ENCODE measurements around the gene FYCO1. TPM values are rescaled to one million over a fixed set of nuclear protein-coding genes. Genes with fewer than 3 reads are reported as not detected.

FYCO1 gene
- total and polyA plus RNA-seq, 9 of the 15 experiments (the other 6 are each of a cell fraction or from before 2014, with no cell fraction given), result 2.1 to 13.8 (median 7.4) TPM

GRCh38 chr3:45909542-45909941, 86.1 kb downstream of the FYCO1 start:
- ATAC-seq, result no peak
- no peaks in the 10 kb centered on the region for H3K36me3 ChIP-seq (ENCODE audit: control insufficient read depth, insufficient read depth, low read length)
- H3K27me3 ChIP-seq (ENCODE audit: control insufficient read depth in 2 of 2, insufficient read depth in 2 of 2, low read length in 2 of 2), result peaks cover 0 to 45% of the 10 kb centered on the region in 2 experiments; a peak in 4 of 5 replicates
- no peaks in the 10 kb centered on the region for H3K79me2 ChIP-seq (ENCODE audit: control insufficient read depth, insufficient read depth, low read length)
- no peak overlapping the region for H3K27ac ChIP-seq (ENCODE audit: extremely low read depth, low read depth, low read length)
- no peak overlapping the region for H3K9ac ChIP-seq (ENCODE audit: insufficient read depth in 1 of 2, low read depth in 2 of 2, low read length in 2 of 2)
- TF ChIP-seq HDAC3 (IDR thresholded peaks at IDR 0.05; ENCODE audit: borderline replicate concordance, partially characterized antibody), result no peak
- no peak for TF ChIP-seq ZFP30 (CRISPR knock-in tag; IDR thresholded peaks at IDR 0.05; ENCODE audit: borderline replicate concordance)
- TF ChIP-seq TEAD4 (IDR thresholded peaks at IDR 0.05; ENCODE audit: low read length), result no peak
- TF ChIP-seq TEAD4 (CRISPR knock-in tag; IDR thresholded peaks at IDR 0.05; ENCODE audit: borderline replicate concordance), result no peak
- no peak for TF ChIP-seq THRAP3 (IDR thresholded peaks at IDR 0.05; ENCODE audit: borderline replicate concordance)
- no peak for TF ChIP-seq PYGO2 (tag; IDR thresholded peaks at IDR 0.05)
- TF ChIP-seq CAMTA2 (CRISPR knock-in tag; conservative IDR thresholded peaks at IDR 0.05), result no peak
- no peak for TF ChIP-seq PHF21A (IDR thresholded peaks at IDR 0.05; ENCODE audit: borderline replicate concordance, low read depth)
- TF ChIP-seq, protein P1, sequence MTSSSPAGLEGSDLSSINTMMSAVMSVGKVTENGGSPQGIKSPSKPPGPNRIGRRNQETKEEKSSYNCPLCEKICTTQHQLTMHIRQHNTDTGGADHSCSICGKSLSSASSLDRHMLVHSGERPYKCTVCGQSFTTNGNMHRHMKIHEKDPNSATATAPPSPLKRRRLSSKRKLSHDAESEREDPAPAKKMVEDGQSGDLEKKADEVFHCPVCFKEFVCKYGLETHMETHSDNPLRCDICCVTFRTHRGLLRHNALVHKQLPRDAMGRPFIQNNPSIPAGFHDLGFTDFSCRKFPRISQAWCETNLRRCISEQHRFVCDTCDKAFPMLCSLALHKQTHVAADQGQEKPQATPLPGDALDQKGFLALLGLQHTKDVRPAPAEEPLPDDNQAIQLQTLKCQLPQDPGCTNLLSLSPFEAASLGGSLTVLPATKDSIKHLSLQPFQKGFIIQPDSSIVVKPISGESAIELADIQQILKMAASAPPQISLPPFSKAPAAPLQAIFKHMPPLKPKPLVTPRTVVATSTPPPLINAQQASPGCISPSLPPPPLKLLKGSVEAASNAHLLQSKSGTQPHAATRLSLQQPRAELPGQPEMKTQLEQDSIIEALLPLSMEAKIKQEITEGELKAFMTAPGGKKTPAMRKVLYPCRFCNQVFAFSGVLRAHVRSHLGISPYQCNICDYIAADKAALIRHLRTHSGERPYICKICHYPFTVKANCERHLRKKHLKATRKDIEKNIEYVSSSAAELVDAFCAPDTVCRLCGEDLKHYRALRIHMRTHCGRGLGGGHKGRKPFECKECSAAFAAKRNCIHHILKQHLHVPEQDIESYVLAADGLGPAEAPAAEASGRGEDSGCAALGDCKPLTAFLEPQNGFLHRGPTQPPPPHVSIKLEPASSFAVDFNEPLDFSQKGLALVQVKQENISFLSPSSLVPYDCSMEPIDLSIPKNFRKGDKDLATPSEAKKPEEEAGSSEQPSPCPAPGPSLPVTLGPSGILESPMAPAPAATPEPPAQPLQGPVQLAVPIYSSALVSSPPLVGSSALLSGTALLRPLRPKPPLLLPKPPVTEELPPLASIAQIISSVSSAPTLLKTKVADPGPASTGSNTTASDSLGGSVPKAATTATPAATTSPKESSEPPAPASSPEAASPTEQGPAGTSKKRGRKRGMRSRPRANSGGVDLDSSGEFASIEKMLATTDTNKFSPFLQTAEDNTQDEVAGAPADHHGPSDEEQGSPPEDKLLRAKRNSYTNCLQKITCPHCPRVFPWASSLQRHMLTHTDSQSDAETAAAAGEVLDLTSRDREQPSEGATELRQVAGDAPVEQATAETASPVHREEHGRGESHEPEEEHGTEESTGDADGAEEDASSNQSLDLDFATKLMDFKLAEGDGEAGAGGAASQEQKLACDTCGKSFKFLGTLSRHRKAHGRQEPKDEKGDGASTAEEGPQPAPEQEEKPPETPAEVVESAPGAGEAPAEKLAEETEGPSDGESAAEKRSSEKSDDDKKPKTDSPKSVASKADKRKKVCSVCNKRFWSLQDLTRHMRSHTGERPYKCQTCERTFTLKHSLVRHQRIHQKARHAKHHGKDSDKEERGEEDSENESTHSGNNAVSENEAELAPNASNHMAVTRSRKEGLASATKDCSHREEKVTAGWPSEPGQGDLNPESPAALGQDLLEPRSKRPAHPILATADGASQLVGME (CRISPR knock-in tag; IDR thresholded peaks at IDR 0.05), result no peak
- TF ChIP-seq RB1 (IDR thresholded peaks at IDR 0.05; ENCODE audit: low read depth), result no peak
- no peak for TF ChIP-seq MTA3 (IDR thresholded peaks at IDR 0.05; ENCODE audit: borderline replicate concordance)
- TF ChIP-seq SUPT5H (IDR thresholded peaks at IDR 0.05), result no peak
- TF ChIP-seq ZNF23 (CRISPR knock-in tag; IDR thresholded peaks at IDR 0.05), result no peak
- no peak for TF ChIP-seq RCOR1 (IDR thresholded peaks at IDR 0.05; ENCODE audit: borderline replicate concordance in 1 of 2, low read depth in 2 of 2, low read length in 2 of 2)
- TF ChIP-seq HMG20B (CRISPR knock-in tag; IDR thresholded peaks at IDR 0.05), result no peak
- no peak for TF ChIP-seq RBM25 (IDR thresholded peaks at IDR 0.05; ENCODE audit: low read depth, low read length, severe bottlenecking)
- TF ChIP-seq SRSF7 (optimal IDR thresholded peaks at IDR 0.05; ENCODE audit: low read depth, low read length), result no peak
- TF ChIP-seq ZFP91 (CRISPR knock-in tag; IDR thresholded peaks at IDR 0.05), result no peak
- peaks cover 0 to 3% of the 10 kb centered on the region in 2 experiments; a peak in 3 of 5 replicates for H3K4me1 ChIP-seq (replicated peaks in 1 of 2; ENCODE audit: control insufficient read depth in 2 of 2, insufficient read depth in 2 of 2, low read length in 2 of 2)
- intact Hi-C loops (cut with micrococcal nuclease), result loop anchor here (10.0 kb wide), 1 partner anchor 395 kb away; no protein-coding TSS in a partner anchor
- FAIRE-seq, result no peak
- in situ Hi-C loops (cut with MboI), result no loop called here
- H3K4me3 ChIP-seq, result no peak overlapping the region
- no peak overlapping the region for H2AFZ ChIP-seq (ENCODE audit: low read depth, low read length)
- no peak overlapping the region for H3K4me2 ChIP-seq (ENCODE audit: insufficient read depth, low read length)
- WGBS (ENCODE audit: insufficient coverage, low coverage, missing lambda C conversion rate), result 10% methylated on average over 6 of the region's 6 CpGs
- CTCF ChIA-PET (ENCODE audit: low intra/inter-chr PET ratio), result no interaction called here
- peaks cover 2% of the 10 kb centered on the region for H3K9me1 ChIP-seq (ENCODE audit: control insufficient read depth, insufficient read depth, low read length)
- no peaks in the 10 kb centered on the region for H3K9me3 ChIP-seq (replicated peaks; ENCODE audit: control insufficient read depth, insufficient read depth, low read depth, low read length)
- DNase-seq (ENCODE audit: extremely low read depth in 1 of 4, low spot score in 3 of 4), result no peak
- H4K20me1 ChIP-seq (replicated peaks; ENCODE audit: control insufficient read depth, insufficient read depth, low read length), result no peaks in the 10 kb centered on the region; the same call in 1 of the 2 replicates
- POLR2A ChIA-PET, result interaction anchor here (0.7 to 0.9 kb wide), 2 partner anchors 11 to 90 kb away, joined by 3 read pairs; no protein-coding TSS in a partner anchor
- no TSS peak for BruUV-seq (replicated peaks)

Data from K562 (cell line).